ENCODE measurements around the gene ZNF682. TPM values are rescaled to one million over a fixed set of nuclear protein-coding genes. Genes with fewer than 3 reads are reported as not detected.

Gene ZNF682
- total RNA-seq, 1 experiment from 2014 or later = 23.0 TPM

DNA sequence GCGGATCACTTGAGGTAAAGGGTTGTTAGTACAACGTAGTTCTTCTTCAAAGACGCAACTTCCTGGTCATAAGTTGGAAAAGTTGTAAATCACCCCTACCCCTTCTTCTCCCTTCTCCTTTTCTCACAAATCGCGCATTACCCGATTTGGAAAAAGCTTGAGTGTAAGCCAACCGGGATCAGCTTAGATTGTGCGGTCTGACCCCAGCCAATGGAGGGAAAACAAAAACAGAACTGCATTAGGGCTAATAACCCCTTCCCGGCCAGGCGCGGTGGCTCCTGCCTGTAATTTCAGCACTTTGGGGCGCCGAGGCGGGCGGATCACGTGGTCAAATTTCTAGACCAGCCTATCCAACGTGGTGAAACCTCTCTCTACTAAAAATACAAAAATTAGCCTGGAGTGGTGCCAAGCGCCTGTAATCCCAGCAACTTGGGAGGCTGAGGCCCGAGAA is 39.3 kb upstream of the ZNF682 start:
- Histone ChIP-seq H3K9ac (ENCODE audit: extremely low read depth, insufficient read length, low read length) (peak overlapping the region; percentile 96), H3K4ac (ENCODE audit: low read depth, low read length) (no peak overlapping the region), H4K5ac (ENCODE audit: insufficient read length, low read depth, low read length) (no peak overlapping the region), H3K23ac (ENCODE audit: insufficient read length, low read depth, low read length) (peak overlapping the region; percentile 92), H4K20me1 (ENCODE audit: control insufficient read depth, insufficient read depth, insufficient read length) (no peaks in the 10 kb centered on the region), H3K14ac (ENCODE audit: insufficient read depth, low read length) (peak overlapping the region; percentile 17), H3K18ac (ENCODE audit: insufficient read length, low read depth, low read length) (no peak overlapping the region), H3K56ac (ENCODE audit: insufficient read length, low read depth, low read length) (no peak overlapping the region), H3K27ac (ENCODE audit: insufficient read length, low read depth, low read length) (no peak overlapping the region), H2BK12ac (ENCODE audit: insufficient read length, low read depth, low read length) (no peak overlapping the region), H2BK5ac (ENCODE audit: insufficient read length, low read length) (no peak overlapping the region), H2BK120ac (ENCODE audit: low read depth, low read length, poor library complexity, severe bottlenecking) (no peak overlapping the region), H4K8ac (replicated peaks; ENCODE audit: insufficient read length, low read depth, low read length) (no peak overlapping the region), H3K4me1 (ENCODE audit: insufficient read depth, low read length) (peaks cover 11% of the 10 kb centered on the region), H3K9me3 (ENCODE audit: control insufficient read depth, low read depth, low read length) (no peaks in the 10 kb centered on the region), H2AFZ (ENCODE audit: low read length) (no peak overlapping the region), H2BK15ac (ENCODE audit: low read depth, low read length) (no peak overlapping the region), H4K91ac (ENCODE audit: insufficient read length, low read depth, low read length) (no peak overlapping the region), H2AK5ac (ENCODE audit: insufficient read length, low read length) (no peak overlapping the region), H3K79me1 (ENCODE audit: insufficient read depth, low read depth, low read length, poor library complexity, severe bottlenecking) (no peaks in the 10 kb centered on the region), H2BK20ac (ENCODE audit: low read depth, low read length, poor library complexity, severe bottlenecking) (no peak overlapping the region), H3K23me2 (ENCODE audit: insufficient read length, low read depth, low read length, poor library complexity, severe bottlenecking) (no peaks in the 10 kb centered on the region), H3T11ph (ENCODE audit: low read length) (no peak overlapping the region), H3K79me2 (ENCODE audit: insufficient read depth, low read length) (peaks cover 43% of the 10 kb centered on the region; the same call in 1 of the 2 replicates), H3K4me2 (ENCODE audit: insufficient read depth, insufficient read length, low read length) (peak overlapping the region; percentile 94), H3K27me3 (ENCODE audit: insufficient read depth, low read length) (no peaks in the 10 kb centered on the region)
- Mint-ChIP-seq H3K36me3 (ENCODE audit: insufficient read depth in 1 of 3, low read depth in 3 of 3) (peaks cover 30 to 39% (median 32%) of the 10 kb centered on the region in 3 experiments), H3K27me3 (ENCODE audit: low read depth) (no peaks in the 10 kb centered on the region), H3K4me3 (peak overlapping the region; percentile 99), H3K9me3 (peaks cover 0 to 18% of the 10 kb centered on the region in 2 experiments; a peak in 4 of 5 replicates), H3K4me1 (peaks cover 45% of the 10 kb centered on the region in 2 experiments), H3K27ac (peak overlapping the region; percentile 98 to 99 (median 99))
- DNase-seq = no peak
- TF ChIP-seq, protein P1, sequence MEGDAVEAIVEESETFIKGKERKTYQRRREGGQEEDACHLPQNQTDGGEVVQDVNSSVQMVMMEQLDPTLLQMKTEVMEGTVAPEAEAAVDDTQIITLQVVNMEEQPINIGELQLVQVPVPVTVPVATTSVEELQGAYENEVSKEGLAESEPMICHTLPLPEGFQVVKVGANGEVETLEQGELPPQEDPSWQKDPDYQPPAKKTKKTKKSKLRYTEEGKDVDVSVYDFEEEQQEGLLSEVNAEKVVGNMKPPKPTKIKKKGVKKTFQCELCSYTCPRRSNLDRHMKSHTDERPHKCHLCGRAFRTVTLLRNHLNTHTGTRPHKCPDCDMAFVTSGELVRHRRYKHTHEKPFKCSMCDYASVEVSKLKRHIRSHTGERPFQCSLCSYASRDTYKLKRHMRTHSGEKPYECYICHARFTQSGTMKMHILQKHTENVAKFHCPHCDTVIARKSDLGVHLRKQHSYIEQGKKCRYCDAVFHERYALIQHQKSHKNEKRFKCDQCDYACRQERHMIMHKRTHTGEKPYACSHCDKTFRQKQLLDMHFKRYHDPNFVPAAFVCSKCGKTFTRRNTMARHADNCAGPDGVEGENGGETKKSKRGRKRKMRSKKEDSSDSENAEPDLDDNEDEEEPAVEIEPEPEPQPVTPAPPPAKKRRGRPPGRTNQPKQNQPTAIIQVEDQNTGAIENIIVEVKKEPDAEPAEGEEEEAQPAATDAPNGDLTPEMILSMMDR (conservative IDR thresholded peaks at IDR 0.05) = no peak
- no CpG with 5 or more reads among the region's 19 CpGs for WGBS (ENCODE audit: extremely low coverage, insufficient read length, low lambda C conversion rate)

All from H9 (cell line).